B cell (primary cell): ENCODE results near the gene CCM2. TPM values are rescaled to one million over a fixed set of nuclear protein-coding genes. Genes with fewer than 3 reads are reported as not detected.

Source experiments
- ATAC-seq: fragments of 200-7000 bp; cut with Tn5 transposase; one replicate; pipeline ENCODE4 v1.10.0; 2021; ENCODE audit warnings: low read depth, mild to moderate bottlenecking, moderate number of reproducible peaks, moderate library complexity
- CTCF ChIA-PET: fragments of 350-600 bp; sonication (Branson Sonifier 250); formaldehyde crosslinking; loops from one replicate; lab custom pipeline; 2021; ENCODE audit warnings: antibody characterized with exemption, inconsistent platforms; lab: Charles Lee
- POLR2A ChIA-PET: fragments of 350-600 bp; sonication (Branson Sonifier 250); formaldehyde crosslinking; loops from one replicate; lab custom pipeline; 2021; ENCODE audit warnings: antibody characterized with exemption; lab: Charles Lee
- DNase-seq: peaks from one replicate; pipeline ENCODE4 v3.0.0; 2013
- H2AFZ ChIP-seq: 2 replicates; pipeline ENCODE4 v1.6.1; 2012; ENCODE audit warnings: mild to moderate bottlenecking, low read depth, low read length; ENCODE audit not compliant: insufficient read depth, poor library complexity, severe bottlenecking
- H3K27ac ChIP-seq, 2 donors: 1 replicate in 1 of 2; 2 replicates in 1 of 2; pipeline ENCODE4 v1.5.1; 2012 to 2013; ENCODE audit warnings: low read length in 2 of 2, mild to moderate bottlenecking in 2 of 2, moderate library complexity in 1 of 2
- H3K27me3 ChIP-seq, 4 experiments: fragments of 200-600 bp in 1 of 4; sonication (generic) in 1 of 4; replicated peaks in 1 of 4; 1 replicate in 2 of 4; 2 replicates in 2 of 4; pipeline versions ENCODE4 v1.6.1 to v1.7.0; 2013 to 2016; ENCODE audit warnings: low read length in 3 of 4, mild to moderate bottlenecking in 2 of 4, mixed read lengths in 1 of 4, moderate library complexity in 1 of 4; ENCODE audit not compliant: insufficient read depth in 4 of 4, control insufficient read depth in 3 of 4; ENCODE audit errors: control extremely low read depth in 1 of 4
- H3K36me3 ChIP-seq, 2 experiments: replicated peaks in 1 of 2; 1 replicate in 1 of 2; 2 replicates in 1 of 2; pipeline versions ENCODE4 v1.6.1 to v1.7.1; 2013; ENCODE audit warnings: low read length in 1 of 2; ENCODE audit not compliant: insufficient read depth in 2 of 2, control insufficient read depth in 1 of 2; ENCODE audit errors: control extremely low read depth in 1 of 2, extremely low read depth in 1 of 2
- H3K4me1 ChIP-seq, 2 donors: fragments of 200-600 bp in 1 of 2; sonication (generic) in 1 of 2; 1 replicate in 1 of 2; 2 replicates in 1 of 2; pipeline versions ENCODE4 v1.5.1 to v1.6.1; 2013 to 2017; ENCODE audit warnings: low read length in 2 of 2; ENCODE audit not compliant: control insufficient read depth in 2 of 2, insufficient read depth in 2 of 2
- H3K4me2 ChIP-seq: replicated peaks from 2 replicates; pipeline ENCODE3; 2012; ENCODE audit warnings: mild to moderate bottlenecking, low read depth, low read length; ENCODE audit not compliant: poor library complexity, severe bottlenecking
- H3K4me3 ChIP-seq, 5 experiments: fragments of 200-600 bp in 1 of 5; sonication (generic) in 1 of 5; 1 replicate in 3 of 5; 2 replicates in 2 of 5; pipeline versions ENCODE4 v1.5.1 to v1.7.0; 2011 to 2016; ENCODE audit warnings: low read length in 4 of 5, mild to moderate bottlenecking in 4 of 5, low read depth in 2 of 5, control low read depth in 1 of 5, moderate library complexity in 1 of 5; ENCODE audit not compliant: insufficient read depth in 1 of 5; ENCODE audit errors: control extremely low read depth in 1 of 5, extremely low read depth in 1 of 5
- H3K79me2 ChIP-seq: fragments of 200-600 bp; sonication (generic); one replicate; pipeline ENCODE4 v1.6.0; 2016; ENCODE audit warnings: low read length; ENCODE audit not compliant: control insufficient read depth, insufficient read depth
- H3K9ac ChIP-seq: fragments of 200-600 bp; sonication (generic); 2 replicates; pipeline ENCODE4 v1.6.1; 2017; ENCODE audit warnings: mild to moderate bottlenecking, low read length, moderate library complexity
- H3K9me3 ChIP-seq, 3 donors: one replicate each; pipeline versions ENCODE4 v1.6.1 to v1.7.1; 2013; ENCODE audit warnings: low read length in 2 of 3; ENCODE audit not compliant: control insufficient read depth in 2 of 3, insufficient read depth in 1 of 3; ENCODE audit errors: control extremely low read depth in 1 of 3
- H4K20me1 ChIP-seq: 2 replicates; pipeline ENCODE4 v1.6.0; 2012; ENCODE audit warnings: mild to moderate bottlenecking, low read length; ENCODE audit not compliant: insufficient read depth, control insufficient read depth, poor library complexity, severe bottlenecking
- H3K27ac Mint-ChIP-seq: one replicate; pipeline ENCODE4 v1.8.0; 2021; ENCODE audit warnings: mixed read lengths
- H3K27me3 Mint-ChIP-seq: one replicate; pipeline ENCODE4 v1.8.0; 2021; ENCODE audit warnings: mixed read lengths
- H3K4me1 Mint-ChIP-seq: one replicate; pipeline ENCODE4 v1.8.0; 2021; ENCODE audit warnings: mixed read lengths
- H3K4me3 Mint-ChIP-seq: one replicate; pipeline ENCODE4 v1.8.0; 2021; ENCODE audit warnings: mixed read lengths
- H3K9me3 Mint-ChIP-seq: one replicate; pipeline ENCODE4 v1.8.0; 2022; ENCODE audit warnings: mixed read lengths; ENCODE audit not compliant: insufficient read depth
- CTCF ChIP-seq: fragments of 200-600 bp; IDR thresholded peaks from one replicate; pipeline ENCODE4 v1.8.0; 2022; ENCODE audit warnings: antibody characterized with exemption, mild to moderate bottlenecking
- EZH2 ChIP-seq: IDR thresholded peaks from 2 replicates; pipeline ENCODE4 v1.6.1; 2012; ENCODE audit warnings: borderline replicate concordance, low read depth, mild to moderate bottlenecking, moderate library complexity, low read length; ENCODE audit not compliant: insufficient read depth, poor library complexity, severe bottlenecking
- whole genome bisulfite sequencing: methylation state at CpG from one replicate; pipeline ENCODE4 v1.1.5; 2013; ENCODE audit warnings: missing lambda C conversion rate; ENCODE audit not compliant: insufficient coverage; 5-methylcytosine and 5-hydroxymethylcytosine counted together
- intact Hi-C: fragments of 100-400 bp; cut with micrococcal nuclease; formaldehyde crosslinking; loops from one replicate; pipeline ENCODE4 v1.10.0; 2022
- polyA plus RNA-seq: library from polyadenylated mRNA; depleted of rRNA; stranded (reverse); fragments of >200 nt; gene quantifications from 2 replicates; pipeline ENCODE4 v1.2.3, GENCODE V29; 2012
- total RNA-seq, 2 donors: library from RNA; stranded (reverse); fragments of 120-200 nt in 1 of 2; gene quantifications; 1 replicate in 1 of 2; 2 replicates in 1 of 2; pipeline versions ENCODE4 v1.2.3 to v1.2.4, GENCODE V29; 2013 to 2022

Gene CCM2
- total and polyA plus RNA-seq, 2 donors (not counting 1 experiment from before 2014, with no cell fraction given) = 150 to 201 TPM

GRCh38 chr7:45100761-45101480 is 100.9 kb downstream of the CCM2 start:
- CTCF ChIA-PET = interaction anchor here (0.8 kb wide), 1 partner anchor 35 kb away, joined by 4 read pairs; no protein-coding TSS in a partner anchor

More at GRCh38 chr7:45100761-45101480, 100.9 kb downstream of the CCM2 start:
- Histone ChIP-seq H3K27ac (no peak overlapping the region), H2AFZ (no peak overlapping the region), H3K36me3 (peaks cover 0 to 68% of the 10 kb centered on the region in 2 experiments), H3K27me3 (no peaks in the 10 kb centered on the region), H3K9ac (no peak overlapping the region), H4K20me1 (peaks cover 53% of the 10 kb centered on the region), H3K4me2 (no peak overlapping the region), H3K4me3 (no peak overlapping the region), H3K79me2 (peaks cover 28% of the 10 kb centered on the region), H3K4me1 (no peaks in the 10 kb centered on the region), H3K9me3 (no peaks in the 10 kb centered on the region)
- POLR2A ChIA-PET = no interaction called here
- 95% methylated on average over 12 of the region's 13 CpGs for WGBS
- no peak for DNase-seq
- no peak overlapping the region for H3K27ac Mint-ChIP-seq
- no peaks in the 10 kb centered on the region for H3K9me3 Mint-ChIP-seq
- TF ChIP-seq EZH2 = no peak
- no peak for TF ChIP-seq CTCF
- no peaks in the 10 kb centered on the region for H3K27me3 Mint-ChIP-seq
- no peak overlapping the region for H3K4me3 Mint-ChIP-seq
- intact Hi-C loops = no loop called here
- H3K4me1 Mint-ChIP-seq = no peaks in the 10 kb centered on the region
- no peak for ATAC-seq
